ENCODE data around the gene FNDC1. TPM values are rescaled to one million over a fixed set of nuclear protein-coding genes. Genes with fewer than 3 reads are reported as not detected.

The FNDC1 gene
- total and polyA plus RNA-seq, 8 donors, result 0.68 to 7.6 (median 5.5) TPM

DNA sequence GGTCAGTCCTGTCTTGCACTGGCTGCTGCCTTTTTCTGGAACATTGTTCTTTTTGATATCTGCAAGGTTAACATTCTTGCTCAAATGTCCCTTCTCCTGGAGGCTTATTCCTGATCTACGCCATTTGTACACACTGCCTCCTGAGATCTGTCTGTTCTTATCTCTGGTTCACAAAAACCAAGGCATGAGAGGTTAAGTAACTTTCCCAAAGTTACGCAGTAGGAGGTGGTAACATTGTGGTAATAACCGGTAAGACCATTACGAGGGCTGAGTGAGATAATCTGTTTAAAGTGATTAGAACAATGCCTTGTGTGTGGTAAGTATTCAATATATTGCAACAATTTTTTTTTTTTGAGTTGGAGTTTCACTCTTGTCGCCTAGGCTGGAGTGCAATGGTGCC is 132.1 kb downstream of the FNDC1 start:
- intact Hi-C loops (cut with DNase I), result no loop called here
- H3K27ac ChIP-seq, result no peak overlapping the region
- TF ChIP-seq CTCF (IDR thresholded peaks at IDR 0.05), result no peak
- H3K4me3 ChIP-seq, result no peak overlapping the region
- H3K36me3 ChIP-seq, result no peaks in the 10 kb centered on the region
- DNase-seq (no peak), ATAC-seq (no peak)
- H3K9me3 ChIP-seq, result no peaks in the 10 kb centered on the region
- no peaks in the 10 kb centered on the region for H3K27me3 ChIP-seq
- no peaks in the 10 kb centered on the region for H3K4me1 ChIP-seq

DNA sequence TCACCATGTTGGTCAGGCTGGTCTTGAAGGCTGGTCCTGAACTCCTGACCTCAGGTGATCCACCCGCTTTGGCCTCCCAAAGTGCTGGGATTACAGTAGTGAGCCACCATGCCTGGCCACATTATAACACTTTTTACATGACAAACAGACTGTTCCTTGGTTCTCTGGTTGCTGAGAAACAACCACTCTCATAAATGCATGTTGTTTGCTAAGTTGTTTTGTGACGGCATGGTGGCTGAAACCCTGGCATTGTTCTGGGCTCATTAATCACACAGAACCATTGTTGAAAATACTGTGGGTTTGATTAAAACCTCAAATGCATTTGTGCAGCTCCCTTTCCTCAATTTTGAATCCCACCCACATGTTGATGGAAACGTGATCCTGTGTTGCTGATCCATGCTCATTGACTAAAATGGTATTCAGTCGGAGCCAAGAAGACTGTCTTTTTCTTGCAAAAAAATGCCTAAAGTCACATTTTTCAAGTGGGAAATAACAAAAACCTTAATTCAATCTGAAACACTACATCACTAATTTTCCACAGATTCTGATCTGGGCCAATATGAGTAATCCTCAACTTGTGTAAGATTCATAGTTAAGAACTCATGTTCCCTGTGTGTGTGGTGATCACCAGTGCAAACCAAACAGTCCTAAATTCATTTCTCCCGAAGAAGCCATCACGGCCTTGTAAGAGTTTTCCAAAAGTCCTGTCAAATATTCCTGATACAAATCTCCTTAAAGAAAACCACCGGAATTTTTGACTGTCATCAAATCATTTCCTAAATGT is 132.8 kb downstream of the FNDC1 start:
- TF ChIP-seq CTCF (IDR thresholded peaks at IDR 0.05), result no peak
- no peak for ATAC-seq

DNA sequence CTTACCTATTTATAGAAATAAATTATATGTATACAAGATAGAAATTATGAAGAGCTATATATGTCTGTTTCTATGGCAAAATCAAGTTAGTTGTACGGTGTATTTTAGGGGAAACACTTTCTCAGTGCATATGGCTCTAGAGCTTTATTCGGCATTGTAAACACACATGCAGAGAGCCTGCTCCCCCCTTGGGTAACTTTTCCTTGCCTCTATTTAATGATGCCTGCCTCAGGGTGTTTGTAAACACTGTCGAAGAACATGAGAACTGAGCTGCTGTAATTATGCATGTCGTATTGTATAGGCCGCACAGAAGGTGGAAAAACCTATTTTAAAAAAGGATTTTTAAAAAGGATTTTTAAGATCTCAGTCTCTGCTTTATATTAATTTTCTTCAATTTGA is 133.4 kb downstream of the FNDC1 start:
- TF ChIP-seq CTCF (IDR thresholded peaks at IDR 0.05), result no peak
- Histone ChIP-seq H3K4me1 (no peaks in the 10 kb centered on the region), H3K9me3 (no peaks in the 10 kb centered on the region), H3K27ac (no peak overlapping the region), H3K27me3 (no peaks in the 10 kb centered on the region), H3K36me3 (no peaks in the 10 kb centered on the region), H3K4me3 (no peak overlapping the region)
- no peak for ATAC-seq
- no peak for DNase-seq
- intact Hi-C loops (cut with DNase I), result no loop called here

More for the DNA sequence above, 132.8 kb downstream of the FNDC1 start:
- Histone ChIP-seq H3K9me3 (no peaks in the 10 kb centered on the region), H3K27ac (no peak overlapping the region), H3K27me3 (no peaks in the 10 kb centered on the region), H3K4me1 (no peaks in the 10 kb centered on the region), H3K4me3 (no peak overlapping the region), H3K36me3 (no peaks in the 10 kb centered on the region)
- intact Hi-C loops (cut with DNase I), result no loop called here
- no peak for DNase-seq

DNA sequence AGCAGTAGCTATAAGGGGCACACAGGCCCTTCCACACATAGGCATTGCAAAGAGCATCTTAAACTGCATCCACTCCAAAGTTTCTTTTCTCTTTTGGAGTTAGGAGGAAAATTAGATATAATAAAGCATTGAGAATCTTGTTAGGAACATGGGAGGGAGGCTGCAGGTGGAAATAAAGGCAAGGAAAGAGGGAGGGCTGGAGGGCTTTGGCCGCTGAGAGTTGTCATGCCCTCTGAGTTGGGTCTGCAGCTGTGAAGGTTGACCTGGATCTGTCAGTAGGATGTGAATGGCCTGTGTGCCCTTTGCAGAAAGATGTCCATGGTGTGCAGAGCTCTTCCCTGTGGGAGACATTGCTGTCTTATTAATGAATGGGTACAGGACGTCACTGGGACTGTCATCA is 134.0 kb downstream of the FNDC1 start:
- Histone ChIP-seq H3K4me1 (no peaks in the 10 kb centered on the region), H3K4me3 (no peak overlapping the region), H3K36me3 (no peaks in the 10 kb centered on the region), H3K27ac (no peak overlapping the region), H3K9me3 (no peaks in the 10 kb centered on the region), H3K27me3 (no peaks in the 10 kb centered on the region)
- DNase-seq (no peak), ATAC-seq (no peak)
- intact Hi-C loops (cut with DNase I), result no loop called here
- TF ChIP-seq CTCF (IDR thresholded peaks at IDR 0.05), result no peak

GRCh38 chr6:159303784-159304183 is 134.6 kb downstream of the FNDC1 start:
- Histone ChIP-seq H3K4me1 (no peaks in the 10 kb centered on the region), H3K36me3 (no peaks in the 10 kb centered on the region), H3K4me3 (no peak overlapping the region), H3K27me3 (no peaks in the 10 kb centered on the region), H3K9me3 (no peaks in the 10 kb centered on the region), H3K27ac (no peak overlapping the region)
- intact Hi-C loops (cut with DNase I), result no loop called here
- no peak for TF ChIP-seq CTCF (IDR thresholded peaks at IDR 0.05)
- DNase-seq (no peak), ATAC-seq (no peak)
